ENCODE data around the gene MARCHF4. TPM values are rescaled to one million over a fixed set of nuclear protein-coding genes. Genes with fewer than 3 reads are reported as not detected.

MARCHF4 gene
- total and polyA plus RNA-seq, 8 donors = 0.19 to 4.1 (median 0.52) TPM

DNA sequence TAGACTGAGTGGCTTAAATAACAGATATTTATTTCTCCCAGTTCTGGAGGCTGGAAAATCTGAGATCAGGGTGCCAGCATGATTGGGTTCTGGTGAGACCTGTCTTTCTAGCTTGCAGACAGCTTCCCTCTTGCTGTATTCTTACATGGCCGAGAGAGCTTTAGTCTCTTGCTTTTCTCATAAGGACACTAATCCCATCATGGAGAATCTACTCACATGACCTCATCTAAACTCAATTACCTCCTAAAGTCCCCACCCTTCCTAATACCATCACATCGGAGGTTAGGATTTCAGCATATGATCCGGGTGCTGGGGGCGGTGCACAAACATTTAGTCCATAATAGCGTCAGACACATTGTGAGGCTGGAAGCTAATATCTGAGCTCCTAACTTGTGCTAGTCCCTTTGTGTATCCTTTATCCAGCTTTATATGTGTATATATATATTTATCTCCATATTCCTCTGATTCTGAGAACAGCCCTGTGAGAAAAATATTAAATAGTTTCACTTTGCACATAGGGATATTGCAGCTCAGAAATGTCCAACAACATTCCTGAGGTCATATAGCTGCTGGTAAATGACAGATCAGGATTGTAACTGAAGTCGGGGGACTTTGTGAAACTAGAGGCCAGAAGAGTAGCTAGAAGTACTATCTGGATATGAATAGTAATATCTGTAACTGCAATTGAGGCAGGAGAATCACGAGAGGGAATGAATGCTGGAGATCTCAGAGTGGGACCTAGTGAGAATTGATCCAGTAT is 28.9 kb downstream of the MARCHF4 start:
- Histone ChIP-seq H3K4me1 (no peaks in the 10 kb centered on the region), H3K36me3 (no peaks in the 10 kb centered on the region), H3K4me3 (no peak overlapping the region), H3K9me3 (no peaks in the 10 kb centered on the region), H3K27ac (no peak overlapping the region), H3K27me3 (no peaks in the 10 kb centered on the region)
- FAIRE-seq (no peak), DNase-seq (no peak), ATAC-seq (no peak)
- TF ChIP-seq, protein P1, sequence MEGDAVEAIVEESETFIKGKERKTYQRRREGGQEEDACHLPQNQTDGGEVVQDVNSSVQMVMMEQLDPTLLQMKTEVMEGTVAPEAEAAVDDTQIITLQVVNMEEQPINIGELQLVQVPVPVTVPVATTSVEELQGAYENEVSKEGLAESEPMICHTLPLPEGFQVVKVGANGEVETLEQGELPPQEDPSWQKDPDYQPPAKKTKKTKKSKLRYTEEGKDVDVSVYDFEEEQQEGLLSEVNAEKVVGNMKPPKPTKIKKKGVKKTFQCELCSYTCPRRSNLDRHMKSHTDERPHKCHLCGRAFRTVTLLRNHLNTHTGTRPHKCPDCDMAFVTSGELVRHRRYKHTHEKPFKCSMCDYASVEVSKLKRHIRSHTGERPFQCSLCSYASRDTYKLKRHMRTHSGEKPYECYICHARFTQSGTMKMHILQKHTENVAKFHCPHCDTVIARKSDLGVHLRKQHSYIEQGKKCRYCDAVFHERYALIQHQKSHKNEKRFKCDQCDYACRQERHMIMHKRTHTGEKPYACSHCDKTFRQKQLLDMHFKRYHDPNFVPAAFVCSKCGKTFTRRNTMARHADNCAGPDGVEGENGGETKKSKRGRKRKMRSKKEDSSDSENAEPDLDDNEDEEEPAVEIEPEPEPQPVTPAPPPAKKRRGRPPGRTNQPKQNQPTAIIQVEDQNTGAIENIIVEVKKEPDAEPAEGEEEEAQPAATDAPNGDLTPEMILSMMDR (IDR thresholded peaks at IDR 0.05) = no peak
- WGBS, 2 donors = 59 to 60% methylated on average over 7 of the region's 7 CpGs
- intact Hi-C loops (cut with DNase I) = no loop called here

DNA sequence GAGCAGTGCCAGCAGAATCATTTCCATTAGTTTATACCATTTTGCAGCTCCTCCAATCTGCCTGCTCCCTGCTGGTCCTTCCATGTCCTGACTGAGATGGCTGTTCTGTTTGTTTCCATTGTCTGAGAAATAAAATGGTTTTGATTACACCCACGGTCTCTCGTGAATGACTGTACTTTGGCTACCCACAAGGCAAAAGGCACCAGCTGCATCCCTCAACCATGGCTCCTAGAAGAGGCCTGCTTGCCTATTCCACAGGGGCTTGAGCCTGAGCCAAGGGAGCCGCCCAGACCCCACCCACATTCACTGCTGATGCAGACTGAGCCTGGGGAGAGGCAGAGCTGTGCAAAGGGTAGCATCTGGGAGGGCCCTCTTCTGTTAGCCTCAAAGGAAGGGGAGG is 31.2 kb downstream of the MARCHF4 start:
- WGBS, 2 donors = 63 to 65% methylated on average over 3 of the region's 3 CpGs
- ATAC-seq (no peak), DNase-seq (no peak), FAIRE-seq (no peak)
- H3K36me3 ChIP-seq = no peaks in the 10 kb centered on the region
- H3K27me3 ChIP-seq = no peaks in the 10 kb centered on the region
- intact Hi-C loops (cut with DNase I) = no loop called here
- TF ChIP-seq, protein P1 (IDR thresholded peaks at IDR 0.05) = no peak
- no peaks in the 10 kb centered on the region for H3K4me1 ChIP-seq
- no peak overlapping the region for H3K4me3 ChIP-seq
- no peaks in the 10 kb centered on the region for H3K9me3 ChIP-seq
- no peak overlapping the region for H3K27ac ChIP-seq

DNA sequence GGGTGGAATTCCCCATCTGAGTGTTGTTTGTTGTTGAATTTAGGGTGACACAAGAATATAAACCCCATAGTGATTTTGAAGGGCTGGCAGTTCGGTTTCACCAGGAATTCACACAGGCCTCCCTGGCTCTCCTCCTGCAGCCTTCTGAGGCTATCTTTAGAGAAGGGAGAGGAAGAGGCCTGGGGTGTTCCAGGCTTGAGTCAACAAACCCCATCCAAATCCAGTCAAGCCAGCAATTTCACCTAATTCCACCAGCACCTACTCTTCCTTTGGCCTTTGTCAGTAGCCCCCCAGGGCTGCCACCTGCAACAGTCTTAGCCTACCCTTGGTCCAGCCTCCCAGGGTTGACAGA is 32.0 kb downstream of the MARCHF4 start:
- Histone ChIP-seq H3K4me3 (no peak overlapping the region), H3K36me3 (no peaks in the 10 kb centered on the region), H3K9me3 (no peaks in the 10 kb centered on the region), H3K4me1 (no peaks in the 10 kb centered on the region), H3K27me3 (no peaks in the 10 kb centered on the region), H3K27ac (no peak overlapping the region)
- 38 to 53% methylated on average over 1 of the region's 1 CpG for WGBS, 2 donors
- FAIRE-seq = no peak
- no peak for DNase-seq
- ATAC-seq = peak in 1 of 4 donors; percentile 24
- TF ChIP-seq, protein P1 (IDR thresholded peaks at IDR 0.05) = no peak
- intact Hi-C loops (cut with DNase I) = no loop called here

DNA sequence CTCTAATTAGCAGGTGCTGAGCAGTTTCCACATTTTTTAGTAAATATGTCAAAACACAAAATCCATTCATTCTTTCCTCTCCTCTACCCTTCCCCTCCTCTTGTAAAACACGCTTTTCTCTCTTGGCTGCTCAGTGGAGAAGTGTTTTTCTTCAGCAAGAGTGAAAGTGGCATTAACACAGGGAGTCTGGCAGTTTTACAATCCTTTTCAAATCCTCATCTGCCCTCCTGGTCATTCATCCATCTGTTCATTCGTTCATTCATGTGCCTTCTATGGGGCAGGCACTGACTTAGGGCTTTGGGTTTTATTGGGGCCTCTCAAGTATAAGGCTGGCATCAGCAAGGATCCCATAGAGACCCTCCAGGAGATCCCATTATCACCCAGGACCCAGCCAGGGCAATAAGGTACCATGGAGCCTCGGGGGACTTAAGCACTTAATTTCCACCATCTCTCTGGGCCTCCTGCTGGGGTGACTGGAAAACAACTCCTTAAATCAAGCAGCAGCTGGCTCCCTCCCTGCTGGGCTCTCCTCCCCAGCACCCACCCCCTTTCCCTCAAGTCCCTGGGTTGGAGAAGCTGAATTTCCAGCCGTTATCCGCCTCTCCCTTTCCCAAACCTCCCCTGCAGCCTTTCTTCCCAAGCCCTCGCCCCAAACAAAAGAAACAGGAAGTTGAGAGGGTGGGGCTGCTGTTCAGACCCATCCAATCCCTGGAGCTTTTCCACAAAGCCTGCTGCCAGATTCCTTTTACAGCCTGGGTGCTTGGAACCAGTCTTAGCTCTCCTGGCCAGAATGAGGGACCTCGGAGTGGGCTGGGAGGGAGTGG is 32.6 kb downstream of the MARCHF4 start:
- FAIRE-seq (no peak), DNase-seq (no peak), ATAC-seq (peak in 2 of 4 donors; percentile 19 to 60)
- no peak overlapping the region for H3K27ac ChIP-seq
- H3K4me1 ChIP-seq = no peaks in the 10 kb centered on the region
- intact Hi-C loops (cut with DNase I) = no loop called here
- H3K27me3 ChIP-seq = no peaks in the 10 kb centered on the region
- 39 to 45% methylated on average over 7 of the region's 7 CpGs for WGBS, 2 donors
- TF ChIP-seq, protein P1 (IDR thresholded peaks at IDR 0.05) = no peak
- no peaks in the 10 kb centered on the region for H3K36me3 ChIP-seq
- no peak overlapping the region for H3K4me3 ChIP-seq
- H3K9me3 ChIP-seq = no peaks in the 10 kb centered on the region

DNA sequence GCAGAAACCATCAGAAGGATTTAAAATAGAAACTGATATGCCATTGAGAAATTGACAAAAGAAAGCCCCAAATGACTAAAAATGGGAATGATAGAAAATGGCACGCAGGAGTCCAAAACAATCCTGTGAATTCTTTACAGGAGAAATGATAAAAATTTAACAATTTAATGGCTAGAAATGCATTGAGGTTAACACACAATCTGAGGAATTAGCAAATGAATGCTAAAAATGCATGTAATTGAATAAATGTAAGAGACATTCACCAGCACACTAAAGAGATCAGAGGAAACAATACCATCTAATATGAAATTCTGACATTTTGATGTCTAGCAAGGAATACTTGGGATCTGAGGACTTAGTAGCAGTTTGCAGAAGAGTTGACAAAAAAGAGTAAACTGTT is 37.0 kb downstream of the MARCHF4 start:
- ATAC-seq (no peak), FAIRE-seq (no peak), DNase-seq (no peak)
- H3K36me3 ChIP-seq = no peaks in the 10 kb centered on the region
- H3K4me1 ChIP-seq = no peaks in the 10 kb centered on the region
- no peaks in the 10 kb centered on the region for H3K9me3 ChIP-seq
- H3K4me3 ChIP-seq = no peak overlapping the region
- TF ChIP-seq, protein P1 (IDR thresholded peaks at IDR 0.05) = no peak
- no peak overlapping the region for H3K27ac ChIP-seq
- no peaks in the 10 kb centered on the region for H3K27me3 ChIP-seq
- intact Hi-C loops (cut with DNase I) = no loop called here
- WGBS, 2 donors = 52 to 67% methylated on average over 1 of the region's 1 CpG

Measured in pancreas (tissue), 10 donors.